GM18505 (cell line): ENCODE data around the gene DOCK1.

Source experiments
- ATAC-seq: cut with Tn5 transposase; IDR thresholded peaks from one replicate; pipeline ENCODE4 v1.9.1; 2021; ENCODE audit not compliant: unreplicated experiment
- POLR2A ChIP-seq: IDR thresholded peaks from 4 replicates; pipeline ENCODE4 v1.6.1; 2011; ENCODE audit warnings: borderline replicate concordance; ENCODE audit not compliant: insufficient read depth, insufficient read length; ENCODE audit errors: extremely low read depth

Gene DOCK1

DNA sequence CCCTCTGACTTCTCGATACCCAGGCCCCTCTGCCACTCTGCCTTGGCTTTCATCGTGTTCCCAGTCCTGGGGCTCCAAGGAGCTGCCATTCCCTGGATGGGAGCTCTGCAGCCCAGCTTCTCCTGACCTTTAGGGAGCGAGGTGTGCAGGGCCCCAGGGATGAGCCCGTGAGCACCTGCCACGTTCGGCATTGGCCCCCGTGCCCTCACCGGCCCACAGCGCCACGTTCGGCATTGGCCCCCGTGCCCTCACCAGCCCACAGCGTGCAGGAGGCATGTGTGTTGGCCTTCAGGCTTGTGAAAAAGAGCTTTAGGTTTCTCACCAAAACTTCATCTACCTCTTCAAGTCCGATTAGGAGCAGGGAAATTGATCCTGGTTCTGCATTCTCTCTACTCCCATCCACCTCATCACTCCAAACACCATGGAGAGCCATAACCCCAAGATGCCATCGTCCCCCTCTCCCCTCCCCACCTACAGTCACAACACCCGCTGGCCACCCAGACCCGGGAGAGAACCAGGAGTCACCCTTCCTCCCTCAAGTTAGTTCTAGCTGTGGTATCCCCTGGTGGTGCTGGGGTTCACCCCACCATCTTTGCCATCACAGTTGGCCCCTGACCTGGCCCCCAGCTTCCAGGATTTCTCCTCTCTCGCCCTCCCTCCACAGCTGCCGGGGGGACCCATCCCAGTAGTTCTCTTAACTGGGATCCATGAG lies 524.5 kb downstream of the DOCK1 start:
- no peak for TF ChIP-seq POLR2A
- no peak for ATAC-seq

DNA sequence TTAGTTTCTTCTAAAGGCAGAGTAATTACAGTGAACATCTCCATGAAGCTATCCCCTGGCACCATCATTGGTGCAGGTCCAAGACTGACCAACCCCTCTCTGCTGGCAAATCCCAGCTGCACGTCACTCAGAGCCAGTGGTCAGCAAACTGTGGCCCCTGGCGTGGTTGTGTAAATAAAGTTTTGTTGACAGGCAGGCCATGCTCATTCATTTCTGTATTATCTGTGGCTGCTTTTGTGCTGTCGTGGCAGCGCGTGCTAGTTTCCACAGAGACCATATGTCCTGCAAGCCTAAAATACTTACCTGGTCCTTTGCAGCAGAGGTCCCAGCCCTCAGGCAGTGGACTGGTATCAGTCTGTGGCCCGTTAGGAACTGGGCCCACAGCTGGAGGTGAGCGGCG lies 526.3 kb downstream of the DOCK1 start:
- ATAC-seq: no peak
- TF ChIP-seq POLR2A: no peak

- ATAC-seq: no peak
- no peak for TF ChIP-seq POLR2A
Observed at GRCh38 chr10:127434006-127434405, 528.8 kb downstream of the DOCK1 start.

- no peak for ATAC-seq
Observed at GRCh38 chr10:127435246-127435645, 530.0 kb downstream of the DOCK1 start.

DNA sequence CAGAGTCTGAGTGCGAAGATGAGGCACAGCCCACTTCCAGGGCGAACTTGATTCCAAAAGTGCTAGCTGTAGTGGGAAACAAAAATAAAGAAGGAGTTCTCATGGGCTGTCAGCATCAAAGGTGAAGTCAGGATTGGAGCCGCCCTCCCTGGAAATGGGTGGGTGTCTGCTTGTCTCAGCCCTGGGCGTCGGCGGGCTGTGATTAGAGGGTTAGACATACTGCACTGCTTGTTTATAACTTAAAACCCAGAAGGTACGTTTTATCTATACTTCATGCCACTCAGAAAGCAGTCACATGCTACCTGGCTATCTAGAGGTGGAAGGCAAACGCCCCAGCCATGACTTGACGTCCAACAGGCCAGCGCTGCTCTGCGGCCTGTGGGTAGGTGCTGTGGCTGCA lies 535.1 kb downstream of the DOCK1 start:
- TF ChIP-seq POLR2A: no peak
- no peak for ATAC-seq

More at GRCh38 chr10:127435246-127435645, 530.0 kb downstream of the DOCK1 start:
- no peak for TF ChIP-seq POLR2A

- TF ChIP-seq POLR2A: no peak
- ATAC-seq: no peak
Observed at GRCh38 chr10:127441350-127442219, 536.4 kb downstream of the DOCK1 start.

- no peak for TF ChIP-seq POLR2A
- no peak for ATAC-seq
Observed at GRCh38 chr10:127442220-127442525, 536.9 kb downstream of the DOCK1 start.

GRCh38 chr10:127444155-127444554 lies 538.9 kb downstream of the DOCK1 start:
- no peak for ATAC-seq
- no peak for TF ChIP-seq POLR2A

DNA sequence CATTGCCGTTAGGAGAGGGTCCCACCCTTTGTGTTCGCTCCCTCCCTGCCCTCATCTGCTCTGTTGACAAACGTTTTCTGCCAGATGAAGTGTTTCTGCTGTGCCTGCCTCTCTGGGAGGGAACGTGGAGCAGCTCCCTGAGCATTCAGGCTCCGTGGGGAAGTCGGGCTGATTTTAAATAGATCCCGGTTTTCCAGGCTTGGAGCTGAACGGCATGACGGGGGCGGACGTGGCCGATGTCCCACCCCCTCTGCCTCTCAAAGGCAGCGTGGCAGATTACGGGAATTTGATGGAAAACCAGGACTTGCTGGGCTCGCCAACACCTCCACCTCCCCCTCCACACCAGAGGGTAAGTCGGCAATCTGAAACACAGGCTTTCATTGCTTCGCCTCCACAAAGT lies 542.0 kb downstream of the DOCK1 start:
- TF ChIP-seq POLR2A: no peak
- no peak for ATAC-seq

DNA sequence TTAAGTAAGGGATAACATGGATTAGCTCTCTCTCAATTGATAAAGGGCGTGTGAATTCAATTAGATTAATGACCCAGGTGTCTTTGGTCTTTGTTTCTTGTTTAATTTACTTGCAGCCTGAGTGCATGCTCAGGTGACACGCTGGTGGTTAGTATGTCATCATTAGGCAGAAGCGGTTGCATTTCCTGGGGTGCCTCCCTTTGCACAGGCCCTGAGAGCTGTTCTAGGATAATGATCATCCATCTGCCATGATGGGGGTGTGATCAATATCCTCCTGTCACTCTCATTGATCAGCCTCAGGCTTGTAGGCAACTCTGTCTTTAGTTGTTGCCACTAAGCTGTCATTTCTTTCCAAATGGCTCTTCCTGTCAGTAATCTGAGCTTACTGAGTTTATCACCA lies 544.3 kb downstream of the DOCK1 start:
- no peak for TF ChIP-seq POLR2A
- ATAC-seq: no peak

DNA sequence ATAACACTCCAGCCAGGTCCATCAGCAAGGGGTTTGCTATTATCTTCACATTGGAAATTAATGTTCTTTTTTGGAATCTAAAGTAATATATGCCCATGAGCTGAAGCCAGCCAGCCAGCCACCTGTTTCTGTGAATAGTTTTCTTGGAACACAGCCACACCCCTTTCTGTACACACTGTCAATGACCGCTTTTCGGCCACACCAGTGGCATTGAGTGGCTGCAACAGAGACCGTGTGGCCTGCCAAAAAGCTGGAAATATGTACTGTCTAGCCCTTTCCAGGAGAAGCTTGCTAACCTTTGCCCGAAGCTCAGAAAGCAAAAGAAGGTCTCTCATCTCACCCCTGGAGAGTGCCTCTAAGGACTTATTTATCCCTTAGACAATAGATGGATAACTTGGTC lies 545.4 kb downstream of the DOCK1 start:
- no peak for TF ChIP-seq POLR2A
- ATAC-seq: no peak

DNA sequence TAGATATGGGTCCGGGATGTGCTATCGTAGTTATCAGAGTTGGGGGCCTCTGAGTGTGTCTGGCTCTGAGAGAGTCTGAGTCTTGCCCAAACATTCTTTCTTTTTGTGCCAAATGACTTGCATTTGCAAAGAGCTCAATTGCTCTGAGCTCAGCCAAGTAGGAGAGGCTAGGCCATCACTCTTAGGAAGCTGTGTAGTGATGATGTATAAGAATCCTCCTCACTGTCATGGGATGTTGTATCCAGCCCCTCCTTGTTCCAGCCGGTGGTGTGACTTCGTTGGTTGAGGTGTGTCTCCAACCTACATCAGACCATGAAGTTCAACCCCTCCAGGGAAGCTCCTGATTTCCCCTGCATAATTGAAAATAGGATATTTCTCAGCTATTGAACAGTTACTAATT lies 546.4 kb downstream of the DOCK1 start:
- no peak for ATAC-seq

GRCh38 chr10:127452568-127452967 lies 547.3 kb downstream of the DOCK1 start:
- TF ChIP-seq POLR2A: no peak
- ATAC-seq: no peak

More for the DNA sequence above, 546.4 kb downstream of the DOCK1 start:
- TF ChIP-seq POLR2A: no peak

DNA sequence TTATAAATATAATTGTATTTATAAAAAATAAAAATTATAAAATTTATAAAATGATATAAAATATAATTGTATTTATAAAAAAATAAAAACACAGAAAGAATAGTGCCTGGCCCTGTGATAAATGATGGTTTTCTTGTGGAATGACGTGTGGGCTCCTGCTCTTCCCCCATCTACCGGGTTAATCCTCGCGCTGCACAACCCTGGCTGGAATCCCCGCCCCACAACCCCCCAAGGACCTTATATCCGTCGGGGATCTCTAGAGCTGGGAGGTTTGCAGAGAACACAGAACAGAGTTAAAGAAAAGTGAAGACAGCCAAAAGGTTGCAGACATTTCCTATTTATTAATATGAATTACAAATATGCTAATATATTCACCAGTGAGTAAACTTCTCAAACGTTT lies 548.5 kb downstream of the DOCK1 start:
- no peak for ATAC-seq
- no peak for TF ChIP-seq POLR2A
